HG03565 (cell line): ENCODE data around the gene PEX14.
"Not testable (repeated sequence)": the region's sequence is repeated elsewhere in the genome, so short reads cannot be mapped to it uniquely, and the experiment has no call there.

Experiments used
- ATAC-seq: cut with Tn5 transposase; IDR thresholded peaks from one replicate; pipeline ENCODE4 v1.9.1; 2021; ENCODE audit warnings: mild to moderate bottlenecking, moderate library complexity; ENCODE audit not compliant: unreplicated experiment

The PEX14 gene

GRCh38 chr1:10474613-10475507 lies at the start of gene PEX14:
PEX14 (plus strand) TSS chr1:10474950; CDS start chr1:10474967, 17 bp downstream.
- ATAC-seq: peak; percentile 48

- ATAC-seq: not testable (repeated sequence)
These were observed 48.8 kb upstream of the PEX14 start for GRCh38 chr1:10425826-10426534.

- not testable (repeated sequence) for ATAC-seq
These were observed 48.3 kb upstream of the PEX14 start for GRCh38 chr1:10426535-10426848.

GRCh38 chr1:10428984-10429383 lies 45.8 kb upstream of the PEX14 start:
- no peak for ATAC-seq

- ATAC-seq: peak; percentile 17
These were observed 44.9 kb upstream of the PEX14 start for GRCh38 chr1:10429868-10430215.

GRCh38 chr1:10430216-10431069 lies 44.3 kb upstream of the PEX14 start, which contains the start of gene CENPS:
CENPS (plus strand) TSS chr1:10430433; CDS start chr1:10430518, 85 bp downstream.
- peak; percentile 55 for ATAC-seq

GRCh38 chr1:10431070-10431730 lies 43.5 kb upstream of the PEX14 start:
- ATAC-seq: no peak

- ATAC-seq: no peak
These were observed 41.6 kb upstream of the PEX14 start for GRCh38 chr1:10432910-10433700.

- no peak for ATAC-seq
These were observed 41.0 kb upstream of the PEX14 start for GRCh38 chr1:10433790-10434189.

GRCh38 chr1:10434590-10434989 lies 40.2 kb upstream of the PEX14 start:
- no peak for ATAC-seq

GRCh38 chr1:10437052-10437451 lies 37.7 kb upstream of the PEX14 start:
- ATAC-seq: no peak

- ATAC-seq: no peak
These were observed 36.0 kb upstream of the PEX14 start for GRCh38 chr1:10438677-10439163.

GRCh38 chr1:10440305-10440704 lies 34.4 kb upstream of the PEX14 start:
- no peak for ATAC-seq

GRCh38 chr1:10440794-10441193 lies 34.0 kb upstream of the PEX14 start:
- no peak for ATAC-seq

- ATAC-seq: no peak
These were observed 30.5 kb upstream of the PEX14 start for GRCh38 chr1:10444248-10444647.

- ATAC-seq: no peak
These were observed 29.9 kb upstream of the PEX14 start for GRCh38 chr1:10444795-10445397.

- ATAC-seq: no peak
These were observed 27.8 kb upstream of the PEX14 start for GRCh38 chr1:10446790-10447422.

GRCh38 chr1:10449751-10450150 lies 25.0 kb upstream of the PEX14 start, which contains the start of gene CORT:
CORT (plus strand) TSS chr1:10450031; CDS start chr1:10450224, 193 bp downstream.
- ATAC-seq: no peak
